ENCODE data around the gene SCTR.

Gene SCTR

GRCh38 chr2:119448427-119449141, 75.7 kb downstream of the SCTR start:
- WGBS (ENCODE audit: extremely low coverage, insufficient coverage, insufficient read length) = no CpG with 5 or more reads among the region's 9 CpGs
- H4K12ac ChIP-seq (ENCODE audit: low read depth, low read length) = no peak overlapping the region
- no peak overlapping the region for H2BK5ac ChIP-seq (ENCODE audit: low read depth, low read length, poor library complexity)

GRCh38 chr2:119446037-119446436, 78.2 kb downstream of the SCTR start:
- Histone ChIP-seq H2BK5ac (ENCODE audit: low read depth, low read length, poor library complexity) (no peak overlapping the region), H3K9me3 (ENCODE audit: insufficient read depth, low read depth, low read length) (peaks cover 2% of the 10 kb centered on the region), H3K79me2 (ENCODE audit: control insufficient read depth, insufficient read depth, low read length, poor library complexity) (no peaks in the 10 kb centered on the region), H2AFZ (ENCODE audit: insufficient read depth, low read length, poor library complexity) (no peak overlapping the region), H3K4me3 (ENCODE audit: low read depth, low read length) (no peak overlapping the region), H3K36me3 (ENCODE audit: control insufficient read depth in 1 of 2, insufficient read depth in 2 of 2, low read length in 2 of 2) (no peaks in the 10 kb centered on the region), H2BK120ac (ENCODE audit: insufficient read depth, low read length, poor library complexity) (no peak overlapping the region), H3K18ac (ENCODE audit: low read length) (no peak overlapping the region), H3K4ac (ENCODE audit: low read depth, low read length) (no peak overlapping the region), H3K79me1 (ENCODE audit: low read length) (no peaks in the 10 kb centered on the region), H3K14ac (ENCODE audit: low read length) (no peak overlapping the region), H4K91ac (ENCODE audit: low read depth, low read length) (no peak overlapping the region), H3K4me1 (ENCODE audit: control insufficient read depth in 1 of 2, insufficient read depth in 2 of 2, low read length in 2 of 2) (peaks cover 0 to 2% of the 10 kb centered on the region in 2 experiments), H4K8ac (ENCODE audit: low read depth, low read length) (no peak overlapping the region), H4K12ac (ENCODE audit: low read depth, low read length) (no peak overlapping the region), H3K27me3 (ENCODE audit: insufficient read depth, low read length) (no peaks in the 10 kb centered on the region), H3K4me2 (ENCODE audit: low read length) (no peak overlapping the region), H3K27ac (ENCODE audit: low read depth, low read length) (no peak overlapping the region), H2BK12ac (ENCODE audit: low read length) (no peak overlapping the region), H3K23ac (ENCODE audit: low read length) (no peak overlapping the region), H2AK5ac (ENCODE audit: low read length) (no peak overlapping the region), H3K9ac (ENCODE audit: low read length) (no peak overlapping the region)
- no peak for DNase-seq
- no CpG with 5 or more reads among the region's 9 CpGs for WGBS (ENCODE audit: extremely low coverage, insufficient coverage, insufficient read length)

More at GRCh38 chr2:119448427-119449141, 75.7 kb downstream of the SCTR start:
- no peak overlapping the region for H2AFZ ChIP-seq (ENCODE audit: insufficient read depth, low read length, poor library complexity)
- H3K79me1 ChIP-seq (ENCODE audit: low read length) = no peaks in the 10 kb centered on the region
- no peak overlapping the region for H3K9ac ChIP-seq (ENCODE audit: low read length)
- no peak overlapping the region for H3K4me3 ChIP-seq (ENCODE audit: low read depth, low read length)
- no peak overlapping the region for H2BK12ac ChIP-seq (ENCODE audit: low read length)
- no peak overlapping the region for H4K8ac ChIP-seq (ENCODE audit: low read depth, low read length)
- no peak for DNase-seq
- H3K4me2 ChIP-seq (ENCODE audit: low read length) = no peak overlapping the region
- no peak overlapping the region for H3K27ac ChIP-seq (ENCODE audit: low read depth, low read length)
- no peaks in the 10 kb centered on the region for H3K27me3 ChIP-seq (ENCODE audit: insufficient read depth, low read length)
- no peak overlapping the region for H2BK120ac ChIP-seq (ENCODE audit: insufficient read depth, low read length, poor library complexity)
- no peaks in the 10 kb centered on the region for H3K36me3 ChIP-seq (ENCODE audit: control insufficient read depth in 1 of 2, insufficient read depth in 2 of 2, low read length in 2 of 2)
- no peak overlapping the region for H4K91ac ChIP-seq (ENCODE audit: low read depth, low read length)
- H3K4ac ChIP-seq (ENCODE audit: low read depth, low read length) = no peak overlapping the region
- H3K18ac ChIP-seq (ENCODE audit: low read length) = no peak overlapping the region
- H3K9me3 ChIP-seq (ENCODE audit: insufficient read depth, low read depth, low read length) = peaks cover 2% of the 10 kb centered on the region
- H3K79me2 ChIP-seq (ENCODE audit: control insufficient read depth, insufficient read depth, low read length, poor library complexity) = no peaks in the 10 kb centered on the region
- H3K4me1 ChIP-seq (ENCODE audit: control insufficient read depth in 1 of 2, insufficient read depth in 2 of 2, low read length in 2 of 2) = peaks cover 0 to 2% of the 10 kb centered on the region in 2 experiments
- no peak overlapping the region for H2AK5ac ChIP-seq (ENCODE audit: low read length)
- no peak overlapping the region for H3K23ac ChIP-seq (ENCODE audit: low read length)
- H3K14ac ChIP-seq (ENCODE audit: low read length) = no peak overlapping the region

- Histone ChIP-seq H2BK120ac (ENCODE audit: insufficient read depth, low read length, poor library complexity) (no peak overlapping the region), H4K8ac (ENCODE audit: low read depth, low read length) (no peak overlapping the region), H3K27ac (ENCODE audit: low read depth, low read length) (no peak overlapping the region), H3K36me3 (ENCODE audit: control insufficient read depth in 1 of 2, insufficient read depth in 2 of 2, low read length in 2 of 2) (no peaks in the 10 kb centered on the region), H3K79me1 (ENCODE audit: low read length) (no peaks in the 10 kb centered on the region), H2AFZ (ENCODE audit: insufficient read depth, low read length, poor library complexity) (no peak overlapping the region), H2AK5ac (ENCODE audit: low read length) (no peak overlapping the region), H3K4ac (ENCODE audit: low read depth, low read length) (no peak overlapping the region), H3K4me3 (ENCODE audit: low read depth, low read length) (no peak overlapping the region), H3K9me3 (ENCODE audit: insufficient read depth, low read depth, low read length) (peaks cover 2% of the 10 kb centered on the region), H3K9ac (ENCODE audit: low read length) (no peak overlapping the region), H3K23ac (ENCODE audit: low read length) (no peak overlapping the region), H3K14ac (ENCODE audit: low read length) (no peak overlapping the region), H3K4me2 (ENCODE audit: low read length) (no peak overlapping the region), H3K27me3 (ENCODE audit: insufficient read depth, low read length) (no peaks in the 10 kb centered on the region), H3K4me1 (ENCODE audit: control insufficient read depth in 1 of 2, insufficient read depth in 2 of 2, low read length in 2 of 2) (no peaks in the 10 kb centered on the region), H2BK5ac (ENCODE audit: low read depth, low read length, poor library complexity) (no peak overlapping the region), H2BK12ac (ENCODE audit: low read length) (no peak overlapping the region), H4K12ac (ENCODE audit: low read depth, low read length) (no peak overlapping the region), H3K18ac (ENCODE audit: low read length) (no peak overlapping the region), H3K79me2 (ENCODE audit: control insufficient read depth, insufficient read depth, low read length, poor library complexity) (no peaks in the 10 kb centered on the region), H4K91ac (ENCODE audit: low read depth, low read length) (no peak overlapping the region)
- WGBS (ENCODE audit: extremely low coverage, insufficient coverage, insufficient read length) = no CpG with 5 or more reads among the region's 11 CpGs
- no peak for DNase-seq
Observed at GRCh38 chr2:119442850-119443249, 81.4 kb downstream of the SCTR start.

- Histone ChIP-seq H4K12ac (ENCODE audit: low read depth, low read length) (no peak overlapping the region), H3K9me3 (ENCODE audit: insufficient read depth, low read depth, low read length) (peaks cover 2% of the 10 kb centered on the region), H3K9ac (ENCODE audit: low read length) (no peak overlapping the region), H3K79me1 (ENCODE audit: low read length) (no peaks in the 10 kb centered on the region), H2BK12ac (ENCODE audit: low read length) (no peak overlapping the region), H3K4me1 (ENCODE audit: control insufficient read depth in 1 of 2, insufficient read depth in 2 of 2, low read length in 2 of 2) (no peaks in the 10 kb centered on the region), H3K23ac (ENCODE audit: low read length) (no peak overlapping the region), H3K14ac (ENCODE audit: low read length) (no peak overlapping the region), H3K18ac (ENCODE audit: low read length) (no peak overlapping the region), H3K4me3 (ENCODE audit: low read depth, low read length) (no peak overlapping the region), H3K27ac (ENCODE audit: low read depth, low read length) (no peak overlapping the region), H3K36me3 (ENCODE audit: control insufficient read depth in 1 of 2, insufficient read depth in 2 of 2, low read length in 2 of 2) (peaks cover 0 to under 1% of the 10 kb centered on the region in 2 experiments), H3K4me2 (ENCODE audit: low read length) (no peak overlapping the region), H4K8ac (ENCODE audit: low read depth, low read length) (no peak overlapping the region), H3K79me2 (ENCODE audit: control insufficient read depth, insufficient read depth, low read length, poor library complexity) (no peaks in the 10 kb centered on the region), H2AK5ac (ENCODE audit: low read length) (no peak overlapping the region), H2BK120ac (ENCODE audit: insufficient read depth, low read length, poor library complexity) (no peak overlapping the region), H2BK5ac (ENCODE audit: low read depth, low read length, poor library complexity) (no peak overlapping the region), H3K4ac (ENCODE audit: low read depth, low read length) (no peak overlapping the region), H3K27me3 (ENCODE audit: insufficient read depth, low read length) (no peaks in the 10 kb centered on the region), H2AFZ (ENCODE audit: insufficient read depth, low read length, poor library complexity) (no peak overlapping the region), H4K91ac (ENCODE audit: low read depth, low read length) (no peak overlapping the region)
- WGBS (ENCODE audit: extremely low coverage, insufficient coverage, insufficient read length) = no CpG with 5 or more reads among the region's 7 CpGs
- DNase-seq = no peak
Observed at GRCh38 chr2:119442226-119442619, 82.1 kb downstream of the SCTR start.

Measured in trophoblast cell (in vitro differentiated cells and primary cell).